Measurements from ENCODE around the gene MAL. TPM values are rescaled to one million over a fixed set of nuclear protein-coding genes. Genes with fewer than 3 reads are reported as not detected.

MAL gene
- 100 to 1,000 TPM; 174 to 184 TPM for total RNA-seq

GRCh38 chr2:95025406-95026319, at the start of gene MAL:
Gene MAL (plus strand): TSS chr2:95025708. CDS start chr2:95025793, 85 bp downstream.
- POLR2A ChIA-PET = interaction anchor here (1.2 to 8.0 kb wide), 11 partner anchors 17 to 182 kb away, joined by 3 to 358 read pairs (median 9); partner anchors contain the start of genes MRPS5, ZNF2 and ZNF892
- ATAC-seq (ENCODE audit: low read depth) (peak; percentile 65), DNase-seq (peak; percentile 76)
- peaks cover 2% of the 10 kb centered on the region for H3K27me3 Mint-ChIP-seq
- peaks cover 26% of the 10 kb centered on the region for H3K36me3 Mint-ChIP-seq
- H3K4me3 Mint-ChIP-seq = peak within 1 kb of the TSS; percentile 97
- H3K27ac Mint-ChIP-seq = peak within 1 kb of the TSS; percentile 98
- H3K4me1 Mint-ChIP-seq = peaks cover 45% of the 10 kb centered on the region
- H3K9me3 Mint-ChIP-seq = no peaks in the 10 kb centered on the region

- no peak for DNase-seq
- no peaks in the 10 kb centered on the region for H3K9me3 Mint-ChIP-seq
- peaks cover 16% of the 10 kb centered on the region for H3K27me3 Mint-ChIP-seq
- H3K4me3 Mint-ChIP-seq = no peak overlapping the region
- POLR2A ChIA-PET = no interaction called here
- H3K36me3 Mint-ChIP-seq = no peaks in the 10 kb centered on the region
- H3K27ac Mint-ChIP-seq = no peak overlapping the region
- H3K4me1 Mint-ChIP-seq = no peaks in the 10 kb centered on the region
- ATAC-seq (ENCODE audit: low read depth) = no peak
Observed at GRCh38 chr2:94977826-94978225, 47.7 kb upstream of the MAL start.

- Mint-ChIP-seq H3K27ac (no peak overlapping the region), H3K27me3 (peaks cover 14% of the 10 kb centered on the region), H3K4me3 (no peak overlapping the region), H3K36me3 (no peaks in the 10 kb centered on the region), H3K9me3 (no peaks in the 10 kb centered on the region), H3K4me1 (no peaks in the 10 kb centered on the region)
- POLR2A ChIA-PET = no interaction called here
- DNase-seq (no peak), ATAC-seq (ENCODE audit: low read depth) (no peak)
Observed at GRCh38 chr2:94978917-94979316, 46.6 kb upstream of the MAL start.

GRCh38 chr2:94979406-94980375, 45.8 kb upstream of the MAL start:
- POLR2A ChIA-PET = no interaction called here
- H3K4me3 Mint-ChIP-seq = no peak overlapping the region
- H3K36me3 Mint-ChIP-seq = no peaks in the 10 kb centered on the region
- ATAC-seq (ENCODE audit: low read depth) (no peak), DNase-seq (no peak)
- H3K9me3 Mint-ChIP-seq = no peaks in the 10 kb centered on the region
- H3K27ac Mint-ChIP-seq = no peak overlapping the region
- H3K4me1 Mint-ChIP-seq = no peaks in the 10 kb centered on the region
- peaks cover 11% of the 10 kb centered on the region for H3K27me3 Mint-ChIP-seq

DNA sequence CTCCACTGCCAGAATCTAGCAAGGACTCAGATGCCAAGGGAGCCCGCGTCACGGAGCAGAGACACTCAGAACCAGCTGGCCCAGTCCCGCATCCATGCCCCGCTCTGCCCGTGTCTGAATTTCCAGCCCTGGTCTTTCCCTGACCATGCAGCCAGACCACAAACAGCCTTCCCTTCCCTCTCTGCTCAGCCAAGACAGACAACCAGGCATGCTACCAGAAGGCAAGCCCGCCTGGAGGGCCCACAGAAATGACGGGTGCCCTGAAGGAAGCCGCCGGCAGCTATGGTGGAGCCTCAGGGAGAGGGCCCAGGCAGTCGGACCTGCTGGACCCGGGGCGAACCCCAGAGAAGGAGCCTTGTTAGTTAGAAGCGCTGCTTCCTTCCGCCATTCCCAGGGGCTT, 45.1 kb upstream of the MAL start:
- H3K36me3 Mint-ChIP-seq = no peaks in the 10 kb centered on the region
- H3K4me3 Mint-ChIP-seq = no peak overlapping the region
- ATAC-seq (ENCODE audit: low read depth) (no peak), DNase-seq (no peak)
- no peak overlapping the region for H3K27ac Mint-ChIP-seq
- H3K27me3 Mint-ChIP-seq = peaks cover 5% of the 10 kb centered on the region
- peaks cover 5% of the 10 kb centered on the region for H3K4me1 Mint-ChIP-seq
- H3K9me3 Mint-ChIP-seq = no peaks in the 10 kb centered on the region
- POLR2A ChIA-PET = no interaction called here

GRCh38 chr2:94982156-94982555, 43.4 kb upstream of the MAL start:
- no peak for ATAC-seq (ENCODE audit: low read depth)
- Mint-ChIP-seq H3K27ac (no peak overlapping the region), H3K4me1 (peaks cover 6% of the 10 kb centered on the region), H3K4me3 (no peak overlapping the region), H3K36me3 (no peaks in the 10 kb centered on the region), H3K9me3 (no peaks in the 10 kb centered on the region), H3K27me3 (peaks cover 4% of the 10 kb centered on the region)
- DNase-seq = no peak
- POLR2A ChIA-PET = no interaction called here

- Mint-ChIP-seq H3K9me3 (no peaks in the 10 kb centered on the region), H3K27me3 (peaks cover 4% of the 10 kb centered on the region), H3K27ac (no peak overlapping the region), H3K4me1 (peaks cover 6% of the 10 kb centered on the region), H3K4me3 (no peak overlapping the region), H3K36me3 (no peaks in the 10 kb centered on the region)
- no peak for DNase-seq
- ATAC-seq (ENCODE audit: low read depth) = no peak
- POLR2A ChIA-PET = no interaction called here
Observed at GRCh38 chr2:94982675-94983074, 42.8 kb upstream of the MAL start.

DNA sequence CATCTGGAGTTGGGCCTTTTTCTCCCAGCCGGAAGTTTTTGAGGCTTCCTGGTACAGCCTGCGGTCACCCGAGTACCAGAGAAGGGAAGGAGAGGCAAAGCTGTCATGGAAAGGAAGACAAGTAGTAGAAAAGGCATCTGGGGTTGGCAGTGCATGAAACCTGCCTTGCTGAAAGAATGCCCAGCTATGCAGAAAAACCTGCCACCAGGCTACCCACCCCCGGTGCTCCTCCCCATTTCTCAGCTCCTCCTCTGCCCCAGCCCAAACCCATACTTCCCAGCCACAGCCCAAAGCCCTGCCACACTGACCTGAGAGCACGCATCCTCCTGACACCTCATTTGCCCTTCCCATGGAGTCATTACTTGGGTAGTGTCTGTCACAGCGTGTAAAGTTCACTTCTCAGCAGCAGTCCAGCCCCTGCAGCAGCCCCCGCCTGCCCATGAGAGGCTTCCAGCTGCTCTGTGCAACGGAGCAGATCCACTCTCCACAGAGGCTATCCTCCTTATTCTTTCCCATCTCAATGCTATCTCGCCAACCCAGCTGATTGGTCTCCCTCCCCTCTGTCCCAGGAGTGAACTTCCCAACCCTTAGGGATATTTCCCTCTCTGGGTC, 40.4 kb upstream of the MAL start:
- DNase-seq (no peak), ATAC-seq (ENCODE audit: low read depth) (no peak)
- Mint-ChIP-seq H3K36me3 (no peaks in the 10 kb centered on the region), H3K27ac (no peak overlapping the region), H3K4me3 (no peak overlapping the region), H3K27me3 (peaks cover 4% of the 10 kb centered on the region), H3K4me1 (peaks cover 6% of the 10 kb centered on the region), H3K9me3 (no peaks in the 10 kb centered on the region)
- POLR2A ChIA-PET = no interaction called here

GRCh38 chr2:94985636-94986035, 39.9 kb upstream of the MAL start:
- Mint-ChIP-seq H3K4me1 (peaks cover 6% of the 10 kb centered on the region), H3K27me3 (peaks cover 7% of the 10 kb centered on the region), H3K27ac (no peak overlapping the region), H3K4me3 (no peak overlapping the region), H3K36me3 (no peaks in the 10 kb centered on the region), H3K9me3 (no peaks in the 10 kb centered on the region)
- POLR2A ChIA-PET = interaction anchor here (1.1 kb wide), 1 partner anchor 94 kb away, joined by 4 read pairs; no protein-coding TSS in a partner anchor
- DNase-seq = no peak
- no peak for ATAC-seq (ENCODE audit: low read depth)

DNA sequence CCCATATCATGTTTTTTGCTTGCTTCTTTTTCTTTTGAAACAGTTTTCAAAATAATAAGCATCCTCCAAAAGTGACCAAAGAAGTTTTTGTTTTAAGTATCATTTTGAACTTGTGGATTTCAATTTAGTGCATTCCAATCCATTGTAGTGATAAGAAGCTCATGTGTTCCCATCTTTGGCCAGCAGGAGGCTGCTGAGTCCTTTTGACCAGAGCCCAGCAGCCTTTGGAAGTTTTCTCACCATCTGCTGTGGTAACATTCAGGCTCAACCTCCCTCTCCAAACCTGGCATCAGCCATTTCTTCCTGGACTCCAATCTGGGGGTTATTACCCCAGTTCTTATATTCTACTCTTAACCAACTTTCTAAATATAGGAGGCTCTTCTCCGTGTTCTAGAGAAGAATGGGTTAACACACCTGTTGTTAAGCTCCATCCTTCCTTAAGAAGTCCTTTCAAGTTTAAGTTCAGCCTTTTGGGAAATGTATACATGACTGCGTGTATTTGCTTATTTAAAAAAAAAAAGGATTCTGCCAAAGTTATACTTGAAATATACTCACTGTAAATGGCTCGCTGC, 39.0 kb upstream of the MAL start:
- Mint-ChIP-seq H3K4me1 (peaks cover 6% of the 10 kb centered on the region), H3K9me3 (no peaks in the 10 kb centered on the region), H3K27ac (no peak overlapping the region), H3K36me3 (no peaks in the 10 kb centered on the region), H3K27me3 (peaks cover 7% of the 10 kb centered on the region), H3K4me3 (no peak overlapping the region)
- ATAC-seq (ENCODE audit: low read depth) (peak; percentile 71), DNase-seq (no peak)
- POLR2A ChIA-PET = interaction anchor here (1.1 kb wide), 1 partner anchor 93 kb away, joined by 4 read pairs; no protein-coding TSS in a partner anchor

DNA sequence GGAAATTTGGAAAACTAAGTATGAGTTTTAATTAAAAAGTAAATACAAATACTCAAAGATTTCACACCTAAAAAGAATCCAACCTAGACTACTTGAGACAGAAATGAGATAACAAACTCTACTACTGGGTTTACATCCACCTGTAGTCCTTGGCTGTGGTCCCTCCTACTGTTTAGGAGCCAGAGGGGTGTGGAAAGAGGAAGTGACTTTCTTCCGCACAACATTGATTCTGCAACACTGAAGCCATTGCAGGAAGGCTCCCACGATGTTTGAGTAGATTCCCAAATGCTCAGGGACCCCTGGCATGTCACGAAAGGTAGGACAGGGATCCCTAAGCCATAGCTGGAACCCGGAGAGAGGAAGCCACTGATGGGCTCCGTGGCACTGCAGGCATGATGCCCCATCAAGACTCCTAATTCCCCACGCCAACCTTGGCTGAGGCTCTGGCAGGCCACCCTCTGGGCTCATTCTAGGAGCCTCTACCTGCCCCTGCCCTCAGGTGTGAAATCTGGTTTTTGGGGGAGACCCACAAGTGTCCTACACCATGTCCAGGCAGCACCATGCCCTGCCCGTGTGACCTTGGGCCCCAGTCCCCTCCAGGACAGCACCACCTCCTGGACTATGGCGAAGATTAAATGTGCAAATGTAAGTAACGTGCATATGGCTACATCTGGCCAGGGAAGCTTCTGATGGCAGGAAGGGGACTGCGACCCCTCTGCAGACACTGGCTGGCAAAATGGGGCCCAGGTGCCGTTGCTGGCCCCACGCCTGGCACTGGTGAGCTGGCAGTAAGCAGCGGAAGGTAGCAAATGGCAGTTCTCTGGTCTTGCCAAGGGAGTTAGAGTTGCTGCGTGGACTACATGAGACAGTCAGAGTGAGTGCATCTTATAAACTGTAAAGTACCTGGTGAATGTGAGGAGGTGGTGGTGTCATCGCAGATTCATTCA, 38.2 kb upstream of the MAL start:
- Mint-ChIP-seq H3K27me3 (peaks cover 7% of the 10 kb centered on the region), H3K4me3 (no peak overlapping the region), H3K36me3 (no peaks in the 10 kb centered on the region), H3K27ac (no peak overlapping the region), H3K4me1 (peaks cover 6% of the 10 kb centered on the region), H3K9me3 (no peaks in the 10 kb centered on the region)
- DNase-seq = no peak
- POLR2A ChIA-PET = no interaction called here
- no peak for ATAC-seq (ENCODE audit: low read depth)

GRCh38 chr2:94990956-94991355, 34.6 kb upstream of the MAL start:
- Mint-ChIP-seq H3K4me1 (peaks cover 2% of the 10 kb centered on the region), H3K9me3 (no peaks in the 10 kb centered on the region), H3K4me3 (no peak overlapping the region), H3K27ac (no peak overlapping the region), H3K27me3 (peaks cover 7% of the 10 kb centered on the region), H3K36me3 (no peaks in the 10 kb centered on the region)
- ATAC-seq (ENCODE audit: low read depth) (no peak), DNase-seq (no peak)
- POLR2A ChIA-PET = no interaction called here

Measured in activated naive CD8-positive, alpha-beta T cell treated with anti-CD3 and anti-CD28 coated beads, Interleukin-2, amount 10 ng/mL, durations not matched to agents 7 days and 5 days (primary cell).